Gastrocnemius medialis (tissue), 4 donors: Measurements from ENCODE around the gene SH3GLB1. TPM values are rescaled to one million over a fixed set of nuclear protein-coding genes. Genes with fewer than 3 reads are reported as not detected.

Experiments used
- ATAC-seq, 2 donors: fragments of 150-250 bp; one replicate each; pipeline ENCODE4 v1.9.1; 2016
- DNase-seq, 2 donors: peaks; one replicate each; pipeline ENCODE4 v3.0.0-alpha.2; 2019
- H3K27ac ChIP-seq, 4 donors: fragments of 200-600 bp; sonication (generic); 1 replicate in 1 of 4; 2 replicates in 3 of 4; pipeline ENCODE4 v1.5.1; 2016 to 2018; ENCODE audit warnings: mild to moderate bottlenecking in 2 of 4, moderate library complexity in 1 of 4
- H3K27me3 ChIP-seq, 3 donors: fragments of 200-600 bp; sonication (generic) in 2 of 3; 1 replicate in 1 of 3; 2 replicates in 2 of 3; pipeline versions ENCODE4 v1.5.1 to v1.6.0; 2016 to 2019; ENCODE audit warnings: mild to moderate bottlenecking in 1 of 3, moderate library complexity in 1 of 3
- H3K36me3 ChIP-seq, 2 donors: fragments of 200-600 bp; sonication (generic) in 1 of 2; one replicate each; pipeline ENCODE4 v1.5.1; 2017 to 2018
- H3K4me1 ChIP-seq, 2 donors: fragments of 200-600 bp; sonication (generic) in 1 of 2; one replicate each; pipeline ENCODE4 v1.5.1; 2016 to 2017; ENCODE audit warnings: mild to moderate bottlenecking in 2 of 2
- H3K4me3 ChIP-seq, 4 donors: fragments of 200-600 bp; sonication (generic) in 3 of 4; 1 replicate in 1 of 4; 2 replicates in 3 of 4; pipeline ENCODE4 v1.5.1; 2016 to 2019; ENCODE audit warnings: mild to moderate bottlenecking in 2 of 4
- H3K9me3 ChIP-seq, 3 donors: fragments of 200-600 bp; sonication (generic) in 2 of 3; 1 replicate in 1 of 3; 2 replicates in 2 of 3; pipeline ENCODE4 v1.5.1; 2016 to 2019
- CTCF ChIP-seq, 5 experiments: fragments of 450-650 bp in 3 of 5; fragments of 200-600 bp in 2 of 5; sonication (generic) in 2 of 5; IDR thresholded peaks in 4 of 5; conservative IDR thresholded peaks in 1 of 5; 1 replicate in 4 of 5; 2 replicates in 1 of 5; pipeline ENCODE4 v1.5.1; 2016 to 2019; ENCODE audit warnings: antibody characterized with exemption in 5 of 5, mild to moderate bottlenecking in 3 of 5, moderate library complexity in 3 of 5
- POLR2A ChIP-seq, 2 donors: fragments of 450-650 bp; IDR thresholded peaks; one replicate each; pipeline ENCODE4 v1.6.1; 2017; ENCODE audit warnings: antibody characterized with exemption in 2 of 2, mild to moderate bottlenecking in 2 of 2, moderate library complexity in 2 of 2
- in situ Hi-C, 4 donors: fragments of 200-750 bp; cut with MboI; loops; one replicate each; pipeline versions ENCODE4 v1.15.0 to v1.8.0; 2017; ENCODE audit warnings: low sequenced_read_pairs in 4 of 4
- intact Hi-C: fragments of 100-400 bp; cut with DNase I; formaldehyde crosslinking; loops from one replicate; pipeline ENCODE4 v1.15.1; 2023; ENCODE audit warnings: low total_unique reads
- total RNA-seq, 4 donors: library from RNA; depleted of rRNA; stranded (reverse); fragments of >200 nt; gene quantifications; one replicate each; pipeline versions ENCODE4 v1.1.0 to v1.2.3, GENCODE V29; 2016

Gene SH3GLB1
- total RNA-seq, 4 donors from 2014 or later: 76.6 to 168 (median 112) TPM

GRCh38 chr1:86750076-86750475 lies 45.7 kb downstream of the SH3GLB1 start:
- H3K36me3 ChIP-seq: peaks cover 0 to 14% of the 10 kb centered on the region in 2 donors
- no peak overlapping the region for H3K27ac ChIP-seq
- no peaks in the 10 kb centered on the region for H3K9me3 ChIP-seq
- intact Hi-C loops (no loop called here), in situ Hi-C loops (no loop called here)
- TF ChIP-seq CTCF (IDR thresholded peaks at IDR 0.05 in 4 of 5, conservative IDR thresholded peaks at IDR 0.05 in 1 of 5): no peak
- TF ChIP-seq POLR2A (IDR thresholded peaks at IDR 0.05): no peak
- no peak overlapping the region for H3K4me3 ChIP-seq
- peaks cover 0 to 21% of the 10 kb centered on the region in 2 donors for H3K4me1 ChIP-seq
- DNase-seq (no peak), ATAC-seq (no peak)
- no peaks in the 10 kb centered on the region for H3K27me3 ChIP-seq

- intact Hi-C loops: no loop called here
- peak in 1 of 2 donors; percentile 24 for ATAC-seq
Observed at GRCh38 chr1:86750530-86750929, 46.2 kb downstream of the SH3GLB1 start.

GRCh38 chr1:86751923-86752322 lies 47.5 kb downstream of the SH3GLB1 start:
- no peak for ATAC-seq
- H3K27me3 ChIP-seq: no peaks in the 10 kb centered on the region
- no peak overlapping the region for H3K27ac ChIP-seq
- DNase-seq: no peak
- in situ Hi-C loops: no loop called here
- H3K9me3 ChIP-seq: no peaks in the 10 kb centered on the region
- TF ChIP-seq CTCF (IDR thresholded peaks at IDR 0.05 in 4 of 5, conservative IDR thresholded peaks at IDR 0.05 in 1 of 5) (no peak), POLR2A (IDR thresholded peaks at IDR 0.05) (no peak)
- intact Hi-C loops: no loop called here
- H3K36me3 ChIP-seq: no peaks in the 10 kb centered on the region
- no peak overlapping the region for H3K4me3 ChIP-seq
- peaks cover 0 to 21% of the 10 kb centered on the region in 2 donors for H3K4me1 ChIP-seq

More at GRCh38 chr1:86750530-86750929, 46.2 kb downstream of the SH3GLB1 start:
- H3K4me1 ChIP-seq: peaks cover 0 to 21% of the 10 kb centered on the region in 2 donors
- no peak overlapping the region for H3K4me3 ChIP-seq
- H3K36me3 ChIP-seq: peaks cover 0 to 9% of the 10 kb centered on the region in 2 donors
- H3K27me3 ChIP-seq: no peaks in the 10 kb centered on the region
- H3K9me3 ChIP-seq: no peaks in the 10 kb centered on the region
- TF ChIP-seq CTCF (IDR thresholded peaks at IDR 0.05 in 4 of 5, conservative IDR thresholded peaks at IDR 0.05 in 1 of 5) (no peak), POLR2A (IDR thresholded peaks at IDR 0.05) (no peak)
- DNase-seq: no peak
- in situ Hi-C loops: no loop called here
- no peak overlapping the region for H3K27ac ChIP-seq

GRCh38 chr1:86753700-86754099 lies 49.3 kb downstream of the SH3GLB1 start:
- H3K27ac ChIP-seq: no peak overlapping the region
- H3K27me3 ChIP-seq: no peaks in the 10 kb centered on the region
- H3K36me3 ChIP-seq: no peaks in the 10 kb centered on the region
- intact Hi-C loops (no loop called here), in situ Hi-C loops (no loop called here)
- no peaks in the 10 kb centered on the region for H3K9me3 ChIP-seq
- no peak overlapping the region for H3K4me3 ChIP-seq
- no peak for DNase-seq
- TF ChIP-seq CTCF (IDR thresholded peaks at IDR 0.05 in 4 of 5, conservative IDR thresholded peaks at IDR 0.05 in 1 of 5): no peak
- peaks cover 0 to 17% of the 10 kb centered on the region in 2 donors for H3K4me1 ChIP-seq
- no peak for ATAC-seq
